Measurements from ENCODE around the gene WWP2.
"Not testable (repeated sequence)": the region's sequence is repeated elsewhere in the genome, so short reads cannot be mapped to it uniquely, and the experiment has no call there.

Gene WWP2

DNA sequence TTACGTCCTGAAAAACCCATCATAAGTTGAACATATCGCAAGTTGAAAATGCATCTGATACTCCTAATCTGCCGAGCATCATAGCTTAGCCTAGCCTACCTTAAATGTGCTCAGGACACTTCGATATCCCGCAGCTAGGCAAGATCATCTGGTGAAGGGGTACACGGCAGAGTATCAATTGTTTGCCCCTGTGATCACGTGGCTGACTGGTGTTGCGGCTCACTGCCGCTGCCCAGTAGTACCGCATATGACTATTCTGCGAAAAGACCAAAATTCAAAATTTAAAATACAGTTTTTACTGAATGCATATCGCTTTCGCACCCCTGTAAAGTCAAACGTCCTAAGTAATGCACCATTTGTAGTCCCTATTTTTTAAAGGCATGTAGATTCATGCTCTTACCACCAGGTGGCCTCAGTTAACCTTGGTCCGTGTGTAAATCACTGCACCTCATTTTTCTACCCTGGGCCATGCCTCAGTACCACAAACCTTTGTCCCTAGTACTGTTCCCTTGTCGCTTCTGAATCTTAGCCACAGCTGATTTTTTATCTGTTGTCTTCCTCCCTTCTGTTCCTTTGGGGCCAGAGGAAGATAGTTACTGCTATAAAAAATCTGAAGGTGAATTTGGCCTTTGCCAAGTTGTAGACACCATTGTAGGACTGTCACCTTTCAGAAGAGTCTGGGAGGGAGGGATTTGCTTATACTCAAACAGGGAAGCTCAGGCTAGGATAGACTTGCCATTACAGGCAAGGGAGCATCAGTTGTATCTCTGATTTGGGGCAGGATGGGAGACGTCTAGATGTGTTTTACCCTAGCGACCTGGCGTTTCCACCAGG, 34.4 kb downstream of the WWP2 start:
- DNase-seq = peak; percentile 61

DNA sequence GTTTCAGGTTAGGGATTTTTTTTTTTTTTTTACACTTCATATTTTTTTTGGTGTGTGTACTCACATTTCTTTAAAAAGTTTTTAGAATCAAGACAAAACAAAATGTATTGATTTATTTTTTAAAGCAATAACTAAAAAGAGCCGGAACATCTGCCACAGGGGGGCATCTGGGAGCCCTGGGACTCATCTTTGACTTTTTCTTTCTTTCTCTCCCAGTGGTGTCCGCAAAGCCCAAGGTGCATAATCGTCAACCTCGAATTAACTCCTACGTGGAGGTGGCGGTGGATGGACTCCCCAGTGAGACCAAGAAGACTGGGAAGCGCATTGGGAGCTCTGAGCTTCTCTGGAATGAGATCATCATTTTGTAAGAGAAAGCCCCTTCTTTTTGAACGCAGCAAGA, 36.3 kb downstream of the WWP2 start:
- no peak for DNase-seq

DNA sequence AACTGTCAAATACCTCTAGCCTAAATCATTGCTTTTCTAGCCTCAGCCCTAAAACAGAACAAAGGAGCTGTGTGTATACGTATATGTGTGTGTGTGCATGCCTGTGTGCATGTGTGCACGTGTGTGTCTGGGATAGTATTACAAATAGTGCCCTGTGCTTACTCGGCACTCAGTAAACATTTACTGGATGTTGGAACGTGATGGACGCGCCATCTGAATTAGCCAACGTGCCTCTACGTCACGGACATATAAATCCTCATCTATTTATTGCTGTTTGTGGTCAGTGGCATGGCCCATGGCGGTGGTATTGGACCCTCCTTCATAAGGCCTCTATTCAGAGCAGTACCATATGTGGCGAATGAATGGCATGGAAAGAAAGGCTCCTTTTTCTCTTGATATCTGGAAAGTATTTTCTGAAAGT, 37.5 kb downstream of the WWP2 start:
- no peak for DNase-seq

DNA sequence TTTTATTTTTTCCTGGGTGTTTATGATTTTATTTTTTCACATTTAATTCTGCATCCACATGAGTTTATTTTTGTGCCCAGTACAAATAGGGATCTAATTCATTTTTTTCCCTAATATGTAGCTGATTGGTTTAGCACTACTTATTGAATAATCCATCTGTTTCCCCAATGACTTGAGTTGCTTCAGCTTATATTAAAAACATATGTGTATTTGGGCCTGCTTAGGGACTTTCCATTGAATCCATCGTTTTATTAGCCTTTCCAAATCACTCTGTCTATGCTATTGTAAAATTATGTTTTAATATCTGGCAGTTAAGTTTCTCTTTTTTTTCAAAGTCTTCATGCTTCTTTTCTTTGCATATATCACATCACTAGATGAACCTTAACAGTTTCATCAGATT, 42.2 kb downstream of the WWP2 start:
- DNase-seq = no peak

DNA sequence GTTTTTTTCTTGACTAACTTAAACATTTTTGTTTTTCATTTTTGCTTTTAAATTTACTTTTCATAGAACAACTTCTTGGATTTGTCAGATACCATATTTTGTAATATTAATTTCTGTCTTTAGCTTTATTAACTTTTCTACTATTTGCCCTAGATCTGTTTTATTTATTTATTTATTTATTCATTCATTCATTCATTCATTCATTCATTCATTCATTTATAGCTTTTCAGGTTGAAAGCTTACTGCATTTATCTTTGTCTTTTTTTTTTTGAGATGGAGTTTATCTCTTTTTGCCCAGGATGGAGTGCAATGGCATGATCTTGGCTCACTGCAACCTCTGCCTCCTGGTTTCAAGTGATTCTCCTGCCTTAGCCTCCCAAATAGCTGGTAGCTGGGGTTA, 44.6 kb downstream of the WWP2 start:
- not testable (repeated sequence) for DNase-seq

DNA sequence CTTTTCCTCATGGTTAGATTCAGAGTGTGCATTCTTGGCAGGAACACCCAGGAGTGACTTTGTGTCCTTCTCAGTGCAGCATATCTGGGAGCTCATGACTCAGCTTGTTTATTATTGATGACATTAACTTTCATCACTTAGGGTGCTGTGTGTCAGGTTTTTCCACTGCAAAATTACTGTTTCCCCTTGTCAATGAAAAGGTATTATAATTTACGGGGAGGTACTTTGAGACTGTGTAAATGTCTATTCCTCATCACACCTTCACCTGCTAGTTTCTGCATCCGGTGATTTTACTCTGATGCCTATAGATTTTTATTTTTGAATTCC, 50.5 kb downstream of the WWP2 start:
- DNase-seq = no peak

DNA sequence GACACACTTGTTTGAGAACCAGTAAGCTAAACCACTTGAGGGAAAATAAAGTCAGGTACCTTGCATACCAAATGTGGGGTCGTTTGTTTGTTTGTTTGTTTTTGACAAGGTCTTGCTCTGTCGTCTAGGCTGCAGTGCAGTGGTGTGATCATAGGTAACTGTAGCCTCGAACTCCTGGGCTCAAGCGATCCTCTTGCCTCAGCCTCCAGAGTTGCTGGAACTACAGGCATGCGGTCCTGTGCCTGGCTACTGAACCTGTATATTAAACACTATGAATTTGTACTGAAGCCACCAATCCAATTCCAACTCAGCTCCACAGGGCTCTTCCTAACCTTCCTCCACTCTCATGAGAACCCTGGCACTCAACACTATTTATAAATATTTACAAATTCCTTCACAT, 51.9 kb downstream of the WWP2 start:
- no peak for DNase-seq

DNA sequence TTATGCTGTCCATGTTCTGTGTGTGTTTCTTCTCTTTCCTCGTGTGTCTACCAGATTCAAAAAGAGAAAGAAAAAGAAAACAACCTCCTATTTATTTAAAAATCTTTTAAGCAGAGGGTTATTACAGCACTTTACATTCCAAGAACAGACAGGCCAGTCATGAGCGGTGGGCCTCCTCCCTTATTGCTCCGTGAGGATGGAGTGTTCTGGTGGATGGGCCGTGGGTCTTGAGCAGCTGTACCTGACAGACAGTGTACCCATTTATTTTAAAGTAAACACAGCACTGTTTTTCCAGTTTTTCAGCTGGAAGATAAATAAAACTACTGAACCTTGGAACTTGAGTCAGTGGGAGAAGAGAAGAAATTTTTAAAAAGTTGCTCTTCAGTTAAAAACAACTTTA, 52.4 kb downstream of the WWP2 start:
- DNase-seq = no peak

DNA sequence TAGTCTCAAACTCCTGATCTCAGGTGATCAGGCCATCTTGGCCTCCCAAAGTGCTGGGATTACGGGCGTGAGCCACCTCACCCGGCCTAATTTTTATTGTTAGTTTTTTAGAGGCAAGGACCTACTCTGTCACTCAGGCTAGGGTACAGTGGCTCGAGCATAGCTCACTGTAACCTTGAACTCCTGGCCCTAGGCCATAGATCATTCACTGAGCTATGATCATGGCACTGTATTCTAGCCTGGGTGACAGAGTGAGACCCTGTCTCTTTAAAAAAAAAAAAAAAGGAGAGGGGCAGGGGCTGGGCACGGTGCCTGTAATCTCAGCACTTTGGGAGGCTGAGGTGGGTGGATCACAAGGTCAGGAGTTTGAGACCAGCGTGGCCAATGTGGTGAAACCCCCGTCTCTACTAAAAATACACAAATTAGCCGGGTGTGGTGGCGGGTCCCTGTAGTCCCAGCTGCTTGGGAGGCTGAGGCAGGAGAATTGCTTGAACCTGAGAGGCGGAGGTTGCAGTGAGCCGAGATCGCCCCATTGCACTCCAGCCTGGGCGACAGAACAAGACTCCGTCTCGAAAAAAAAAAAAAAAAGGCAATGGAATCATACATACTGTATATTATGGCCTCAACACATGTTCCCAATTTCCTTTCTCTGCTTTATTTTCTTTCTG, 53.2 kb downstream of the WWP2 start:
- DNase-seq = not testable (repeated sequence)

DNA sequence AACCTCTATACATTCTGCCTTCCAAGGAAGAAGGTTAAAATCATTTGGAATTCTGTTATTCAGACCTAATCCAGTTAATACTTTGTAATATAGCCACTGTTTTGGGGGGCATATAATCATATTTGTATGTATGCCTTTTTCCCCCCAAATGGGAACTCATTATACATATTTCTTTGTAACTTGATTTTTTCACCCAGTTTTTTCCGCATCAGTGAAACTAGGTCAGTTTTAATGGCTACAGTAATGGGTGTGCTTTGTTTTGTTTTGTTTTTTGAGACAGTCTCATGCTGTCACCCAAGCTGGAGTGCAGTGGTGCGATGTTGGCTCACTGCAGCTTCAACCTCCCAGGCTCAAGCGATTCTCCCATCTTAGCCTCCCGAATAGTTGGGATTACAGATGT, 54.9 kb downstream of the WWP2 start:
- DNase-seq = no peak

DNA sequence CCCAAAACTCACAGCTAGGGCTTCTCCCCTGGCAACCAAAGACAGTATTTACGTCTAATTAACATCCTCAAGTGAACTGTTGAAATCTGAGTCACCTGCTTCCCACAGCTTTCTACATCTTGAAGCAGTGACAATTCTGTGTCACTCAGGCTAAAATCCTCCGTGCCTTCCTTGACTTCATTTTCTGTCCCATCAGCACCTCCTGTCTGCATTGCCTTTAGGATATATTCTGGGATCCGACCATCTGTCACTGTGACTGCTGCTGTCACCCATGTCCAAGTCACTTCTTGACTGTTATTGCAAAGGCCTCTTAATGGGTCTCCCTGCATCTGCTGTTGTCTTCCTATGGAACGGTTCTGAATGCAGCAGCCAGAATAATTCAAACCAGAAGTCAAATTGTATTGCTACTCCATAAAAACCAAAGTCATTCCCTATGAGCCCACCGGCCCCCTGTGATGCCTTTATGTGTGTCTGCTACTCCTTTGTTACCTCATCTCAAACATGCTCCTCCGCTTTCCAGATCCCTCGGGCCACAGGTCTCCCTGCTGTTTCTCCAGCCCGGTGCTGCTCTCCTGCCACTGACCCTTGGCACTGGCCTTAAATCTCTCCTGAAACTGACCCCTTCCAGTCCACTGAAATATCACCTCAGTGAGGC, 56.9 kb downstream of the WWP2 start:
- no peak for DNase-seq

DNA sequence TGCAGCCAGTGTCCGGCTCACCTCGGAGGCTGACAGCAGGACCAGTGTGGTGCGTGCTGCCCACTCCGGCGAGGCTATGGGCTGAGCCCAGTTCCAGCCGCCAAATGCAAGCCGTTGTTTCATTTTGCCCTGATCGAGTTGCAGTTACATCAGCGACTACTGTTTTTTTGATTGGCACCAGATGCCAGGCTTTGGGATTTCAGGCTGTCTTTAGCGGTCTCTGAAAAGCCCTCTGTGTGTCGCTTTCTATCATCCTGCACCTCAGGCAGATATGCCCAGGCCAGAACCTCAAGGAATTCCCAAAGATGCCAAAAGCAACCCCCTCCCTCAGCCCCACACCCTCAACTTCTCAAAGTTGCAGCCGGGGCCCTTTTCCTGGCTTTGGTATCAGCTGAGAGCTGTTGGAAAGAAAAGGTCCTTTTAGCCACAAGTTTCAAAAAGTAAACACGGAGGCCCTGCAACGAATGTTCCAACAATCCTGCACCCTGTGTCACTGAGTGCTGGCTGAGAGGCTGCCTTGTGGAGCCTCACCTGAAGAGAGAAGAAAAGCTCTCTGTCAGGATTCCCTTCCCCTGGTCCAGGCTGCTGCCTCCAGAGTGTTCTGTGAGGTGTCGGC, 58.9 kb downstream of the WWP2 start:
- DNase-seq = no peak

DNA sequence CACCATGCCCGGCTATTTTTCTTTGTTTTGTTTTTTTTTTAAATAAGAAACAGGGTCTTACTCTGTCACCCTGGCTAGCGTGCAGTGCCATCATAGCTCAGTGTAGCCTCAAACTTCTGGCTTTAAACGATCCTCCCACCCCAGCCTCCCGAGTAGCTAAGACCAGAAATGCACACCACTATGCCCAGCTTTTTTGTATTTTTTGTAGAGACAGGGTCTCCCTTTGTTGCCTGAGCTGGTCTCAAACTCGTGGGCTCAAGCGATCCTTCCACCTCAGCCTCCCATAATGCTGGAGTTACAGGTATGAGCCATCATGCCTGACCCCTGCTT, 59.7 kb downstream of the WWP2 start:
- no peak for DNase-seq

DNA sequence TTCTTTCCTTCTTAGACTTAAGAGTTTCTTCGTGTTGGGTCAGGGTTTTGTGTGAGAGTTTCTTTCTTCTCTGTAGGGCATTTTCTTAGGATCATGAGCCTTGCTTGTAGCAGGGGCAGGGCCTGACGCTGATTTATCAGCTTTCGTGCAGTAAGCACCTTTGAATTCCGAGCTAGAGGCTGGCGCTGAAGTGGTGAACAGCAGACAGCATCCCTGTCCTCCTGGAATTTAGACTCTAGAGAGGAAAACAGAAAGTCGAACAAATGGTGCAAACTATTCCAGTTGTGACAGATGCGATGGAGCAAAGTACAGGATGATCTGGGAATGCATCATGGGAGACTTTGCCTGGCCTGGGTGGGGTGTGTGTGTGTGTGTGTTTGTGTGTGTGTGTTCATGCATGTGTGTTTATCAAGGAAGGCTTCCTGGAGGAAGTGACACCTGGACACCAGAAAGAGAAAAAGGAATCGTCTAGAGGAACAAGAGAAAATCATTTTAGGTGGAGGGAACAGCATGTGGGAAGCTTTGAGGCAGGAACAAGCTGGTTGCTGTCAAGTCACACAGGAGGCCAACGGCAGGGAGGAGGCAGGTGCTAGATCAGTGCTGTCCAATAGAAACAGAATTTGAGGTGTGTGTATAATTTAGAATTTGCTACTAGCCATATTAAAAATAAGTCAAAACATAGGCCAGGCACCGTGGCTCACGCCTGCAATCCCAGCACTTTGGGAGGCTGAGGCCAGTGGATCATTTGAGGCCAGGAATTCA, 60.2 kb downstream of the WWP2 start:
- no peak for DNase-seq

DNA sequence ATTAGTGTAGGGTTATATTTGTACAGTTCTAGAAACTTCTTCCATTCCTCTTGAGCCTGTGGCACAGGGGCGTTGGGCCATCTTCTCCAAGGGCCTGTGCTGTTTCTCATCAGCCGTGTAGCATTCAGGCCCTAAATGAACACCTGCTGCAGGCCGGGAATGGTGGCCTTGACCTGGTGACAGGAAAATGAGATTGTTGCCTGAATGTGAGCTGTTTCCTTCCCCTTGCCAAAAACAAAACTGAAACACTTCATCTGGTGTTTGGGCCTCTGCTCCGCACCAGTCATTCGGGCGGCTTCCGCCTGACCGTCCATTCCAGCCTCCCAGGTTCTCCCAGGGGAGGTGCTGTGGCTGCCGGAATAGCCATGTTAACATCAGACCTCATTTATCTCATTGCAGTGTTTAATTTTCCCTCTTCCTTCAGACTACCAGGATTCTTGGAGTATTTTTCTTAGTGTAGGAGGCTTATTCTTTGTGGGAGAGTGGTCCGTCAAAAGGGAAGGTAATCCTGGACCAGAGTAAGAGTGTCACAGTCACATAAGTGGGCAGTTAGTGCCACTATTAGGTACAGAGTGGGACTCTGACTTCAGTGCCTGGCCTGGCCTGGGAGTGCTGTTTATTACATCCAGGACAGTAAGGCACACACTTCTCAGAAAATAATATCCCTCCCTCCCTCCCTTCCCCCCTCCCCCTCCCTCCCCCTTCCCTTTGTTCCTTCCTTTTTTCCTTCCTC, 61.9 kb downstream of the WWP2 start:
- peak; percentile 35 for DNase-seq

DNA sequence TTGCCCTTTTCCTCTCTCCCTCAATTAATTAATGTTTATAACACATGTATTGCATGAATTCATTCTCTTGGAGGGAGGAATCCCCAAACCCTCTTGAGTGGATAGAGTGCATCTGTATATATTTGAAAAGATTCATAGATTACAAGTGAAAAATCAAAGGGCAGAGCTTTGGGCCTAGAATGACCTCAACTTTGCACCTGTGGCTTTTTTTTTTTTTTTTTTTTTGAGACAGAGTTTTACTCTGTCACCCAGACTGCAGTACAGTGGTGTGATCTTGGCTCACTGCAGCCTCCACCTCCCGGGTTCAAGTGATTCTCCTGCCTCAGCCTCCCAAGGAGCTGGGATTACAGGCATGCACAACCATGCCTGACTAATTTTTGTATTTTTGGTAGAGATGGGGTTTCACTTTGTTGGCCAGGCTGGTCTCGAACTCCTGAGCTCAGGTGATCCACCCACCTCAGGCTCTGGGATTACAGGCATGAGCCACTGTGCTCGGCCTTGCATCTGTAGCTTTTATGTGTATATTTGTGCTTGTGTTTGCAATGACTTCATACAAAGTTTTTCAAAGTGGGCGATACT, 62.5 kb downstream of the WWP2 start:
- DNase-seq = not testable (repeated sequence)

DNA sequence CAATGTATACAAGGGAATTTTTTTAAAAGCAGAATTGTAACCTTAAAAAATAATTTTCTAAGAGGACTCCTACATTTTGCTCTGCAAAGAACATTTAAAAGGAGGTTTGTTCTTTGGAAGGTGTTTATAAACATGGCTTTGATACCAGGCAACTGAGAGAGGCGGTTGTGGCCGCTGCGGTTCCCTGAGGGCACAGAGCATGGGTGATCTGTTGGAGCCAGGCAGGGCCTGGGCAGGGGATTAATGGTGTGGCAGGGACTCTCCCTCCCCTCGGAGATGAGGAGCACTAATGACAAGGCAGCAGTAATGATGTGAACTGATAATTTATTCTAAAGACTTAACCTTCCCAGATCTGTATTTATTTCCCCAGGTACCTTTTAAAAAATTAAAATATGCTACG, 65.4 kb downstream of the WWP2 start:
- DNase-seq = no peak

DNA sequence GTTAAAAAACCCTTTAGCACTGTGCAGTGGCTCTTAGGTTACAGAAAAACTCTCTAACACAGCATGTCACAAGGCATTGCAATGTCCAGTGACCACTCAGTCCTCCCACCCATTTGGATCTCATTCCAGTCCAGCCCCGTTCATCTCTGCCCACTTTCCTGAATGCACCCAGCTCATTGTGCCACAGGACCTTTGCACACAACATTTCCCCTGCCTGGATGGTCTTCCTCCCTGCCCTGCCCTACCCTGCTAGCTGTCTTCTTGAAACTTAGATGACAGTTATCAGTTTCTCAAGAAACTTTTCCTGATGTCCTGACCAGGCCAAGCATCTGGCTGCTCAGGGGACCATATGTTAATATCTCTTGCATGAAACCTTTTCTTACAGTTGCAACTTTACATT, 67.2 kb downstream of the WWP2 start:
- DNase-seq = no peak

DNA sequence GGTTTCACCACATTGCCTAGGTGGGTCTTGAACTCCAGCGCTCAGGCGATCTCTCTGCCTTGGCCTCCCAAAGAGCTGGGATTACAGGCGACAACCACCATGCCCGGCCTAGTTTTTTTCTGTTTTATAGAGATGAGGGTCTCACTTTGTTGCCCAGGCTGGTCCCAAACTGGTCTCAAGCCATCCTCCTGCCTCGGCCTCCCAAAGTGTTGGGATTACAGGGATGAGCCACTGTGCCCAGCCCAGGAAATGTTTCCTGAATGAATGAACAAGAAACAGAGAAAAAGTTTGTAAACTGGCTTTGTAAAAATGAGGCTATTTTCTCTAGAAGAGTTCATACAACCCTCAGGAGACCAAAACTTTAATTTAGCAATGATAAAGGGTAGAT, 68.0 kb downstream of the WWP2 start:
- DNase-seq = no peak

DNA sequence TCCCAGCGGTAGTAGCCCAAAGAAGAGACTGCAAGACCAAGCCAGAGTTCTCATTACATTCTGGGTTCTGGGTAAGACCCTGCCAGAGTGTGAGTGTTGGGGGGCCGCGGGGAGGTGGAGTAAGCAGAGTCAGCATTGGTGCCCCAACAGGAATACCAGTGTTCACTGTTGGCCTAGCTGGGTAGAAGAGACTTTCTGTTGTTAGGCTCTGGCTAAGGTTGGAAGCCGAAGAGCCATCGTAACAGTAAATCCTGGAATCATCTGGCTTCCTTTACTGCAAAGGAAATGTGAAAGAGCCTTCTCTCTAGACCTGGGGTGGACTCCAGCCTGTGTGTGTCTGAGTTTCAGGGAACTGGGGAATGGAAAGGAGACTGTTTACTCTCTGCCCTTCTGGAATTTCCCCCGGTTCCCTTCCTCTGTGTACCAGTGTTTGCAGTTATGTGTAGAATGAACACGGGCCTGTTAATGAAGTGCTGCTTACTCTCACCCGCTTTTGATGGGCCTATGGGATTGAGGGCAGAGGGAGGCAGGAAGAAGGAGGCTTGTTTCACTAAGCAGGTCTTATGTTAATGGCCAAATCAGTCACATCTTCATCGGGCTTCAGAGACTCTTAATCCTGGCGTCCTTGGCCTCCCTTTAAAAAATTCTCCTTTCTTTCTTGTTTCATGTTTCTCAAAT, 68.5 kb downstream of the WWP2 start:
- no peak for DNase-seq

Measured in suppressor macrophage treated with lipopolysaccharide for 4 hours (primary cell).